WTC11 (cell line): ENCODE measurements around the gene NARS2. TPM values are rescaled to one million over a fixed set of nuclear protein-coding genes. Genes with fewer than 3 reads are reported as not detected.

Experiments
- ATAC-seq: fragments of 200-7000 bp; cut with Tn5 transposase; 2 replicates; pipeline ENCODE4 v1.10.0; 2021; ENCODE audit warnings: mild to moderate bottlenecking, moderate library complexity
- CTCF ChIA-PET: fragments of 300-600 bp; sonication (Branson Sonifier 250); formaldehyde crosslinking; loops from one replicate; lab custom pipeline; 2021; ENCODE audit warnings: antibody characterized with exemption; lab: Charles Lee
- POLR2A ChIA-PET: fragments of 350-600 bp; sonication (Branson Sonifier 250); formaldehyde crosslinking; loops from one replicate; lab custom pipeline; 2021; ENCODE audit warnings: antibody characterized with exemption; lab: Charles Lee
- DNase-seq: peaks from one replicate; pipeline ENCODE4 v3.0.0; 2021; ENCODE audit warnings: low spot score
- H3K27ac Mint-ChIP-seq: 2 replicates; pipeline ENCODE4 v1.8.0; 2021; ENCODE audit warnings: mixed read lengths
- H3K27me3 Mint-ChIP-seq: 2 replicates; pipeline ENCODE4 v1.8.0; 2021; ENCODE audit warnings: low read depth, mild to moderate bottlenecking, moderate library complexity, mixed read lengths
- H3K36me3 Mint-ChIP-seq: 2 replicates; pipeline ENCODE4 v1.8.0; 2021; ENCODE audit warnings: mixed read lengths
- H3K4me1 Mint-ChIP-seq: 2 replicates; pipeline ENCODE4 v1.8.0; 2022; ENCODE audit warnings: mixed read lengths
- H3K4me3 Mint-ChIP-seq: 2 replicates; pipeline ENCODE4 v1.8.0; 2021; ENCODE audit warnings: mild to moderate bottlenecking, moderate library complexity, mixed read lengths
- H3K9me3 Mint-ChIP-seq: 2 replicates; pipeline ENCODE4 v1.8.0; 2021; ENCODE audit warnings: mixed read lengths
- AR ChIP-seq: fragments of 250-450 bp; sonication (Bioruptor Pico); IDR thresholded peaks from 2 replicates; pipeline ENCODE4 v1.9.0; 2021; ENCODE audit warnings: mild to moderate bottlenecking
- ATF2 ChIP-seq: sonication (generic); formaldehyde crosslinking; IDR thresholded peaks from 2 replicates; pipeline ENCODE4 v1.8.1; 2022; ENCODE audit warnings: low read depth, missing genetic modification reagents, borderline replicate concordance
- CBFB ChIP-seq: sonication (generic); formaldehyde crosslinking; IDR thresholded peaks from 2 replicates; pipeline ENCODE4 v1.8.1; 2022; ENCODE audit warnings: mild to moderate bottlenecking, low read depth, missing genetic modification reagents
- E2F5 ChIP-seq: sonication (generic); formaldehyde crosslinking; IDR thresholded peaks from 2 replicates; pipeline ENCODE4 v1.8.1; 2022; ENCODE audit warnings: mild to moderate bottlenecking, moderate library complexity, missing genetic modification reagents
- EMX1 ChIP-seq: fragments of 250-450 bp; sonication (Bioruptor Pico); IDR thresholded peaks from 2 replicates; pipeline ENCODE4 v1.8.0; 2021; ENCODE audit warnings: mild to moderate bottlenecking
- ETV6 ChIP-seq: sonication (generic); formaldehyde crosslinking; IDR thresholded peaks from 2 replicates; pipeline ENCODE4 v1.8.1; 2022; ENCODE audit warnings: mild to moderate bottlenecking, missing genetic modification reagents
- FOXJ3 ChIP-seq: sonication (generic); formaldehyde crosslinking; IDR thresholded peaks from 2 replicates; pipeline ENCODE4 v1.9.0; 2021; ENCODE audit warnings: missing genetic modification reagents, mild to moderate bottlenecking, borderline replicate concordance
- GTF2I ChIP-seq: fragments of 250-450 bp; sonication (Bioruptor Pico); conservative IDR thresholded peaks from 2 replicates; pipeline ENCODE4 v1.4.0; 2021; ENCODE audit warnings: mild to moderate bottlenecking
- KAT7 ChIP-seq: sonication (generic); formaldehyde crosslinking; IDR thresholded peaks from 2 replicates; pipeline ENCODE4 v1.8.1; 2023; ENCODE audit warnings: missing genetic modification reagents, mild to moderate bottlenecking, borderline replicate concordance
- PREB ChIP-seq: sonication (generic); formaldehyde crosslinking; IDR thresholded peaks from 2 replicates; pipeline ENCODE4 v1.8.1; 2022; ENCODE audit warnings: mild to moderate bottlenecking, missing genetic modification reagents, moderate library complexity, borderline replicate concordance
- RELA ChIP-seq: sonication (generic); formaldehyde crosslinking; IDR thresholded peaks from 2 replicates; pipeline ENCODE4 v1.8.1; 2022; ENCODE audit warnings: missing genetic modification reagents, mild to moderate bottlenecking, borderline replicate concordance
- ZNF317 ChIP-seq: sonication (generic); formaldehyde crosslinking; IDR thresholded peaks from 2 replicates; pipeline ENCODE4 v1.8.1; 2023; ENCODE audit warnings: low read depth, mild to moderate bottlenecking, moderate library complexity, missing genetic modification reagents, borderline replicate concordance
- ZNF396 ChIP-seq: fragments of 250-450 bp; sonication (Bioruptor Pico); IDR thresholded peaks from 2 replicates; pipeline ENCODE4 v1.8.0; 2021; ENCODE audit warnings: mild to moderate bottlenecking, moderate library complexity, borderline replicate concordance
- ZNF423 ChIP-seq: fragments of 250-450 bp; sonication (Bioruptor Pico); IDR thresholded peaks from 2 replicates; pipeline ENCODE4 v2.1.2; 2022; ENCODE audit warnings: mild to moderate bottlenecking, moderate library complexity
- ZNF532 ChIP-seq: fragments of 250-450 bp; sonication (Bioruptor Pico); IDR thresholded peaks from 2 replicates; pipeline ENCODE4 v1.9.0; 2021; ENCODE audit warnings: mild to moderate bottlenecking, borderline replicate concordance
- ZSCAN18 ChIP-seq: fragments of 250-450 bp; sonication (Bioruptor Pico); IDR thresholded peaks from 2 replicates; pipeline ENCODE4 v2.1.2; 2022; ENCODE audit warnings: mild to moderate bottlenecking, moderate library complexity
- total RNA-seq: library from RNA; stranded (reverse); gene quantifications from 3 replicates; pipeline ENCODE4 v1.2.3, GENCODE V29; 2021

The NARS2 gene
- total RNA-seq, 1 experiment from 2014 or later, result 36.4 TPM

GRCh38 chr11:78532991-78533390, 41.7 kb downstream of the NARS2 start:
- CTCF ChIA-PET, result no interaction called here
- ATAC-seq (no peak), DNase-seq (no peak)
- H3K27me3 Mint-ChIP-seq, result no peaks in the 10 kb centered on the region
- H3K36me3 Mint-ChIP-seq, result peaks cover 4% of the 10 kb centered on the region; the same call in 1 of the 2 replicates
- H3K27ac Mint-ChIP-seq, result 0 out of 2 replicates have a peak overlapping the region, but pooled peaks have one; percentile 53
- TF ChIP-seq E2F5 (CRISPR knock-in tag) (no peak), RELA (no peak), ATF2 (CRISPR knock-in tag) (no peak), EMX1 (CRISPR knock-in tag) (no peak), CBFB (CRISPR knock-in tag) (no peak), ZNF532 (no peak), FOXJ3 (CRISPR knock-in tag) (no peak), AR (CRISPR knock-in tag) (no peak), ZSCAN18 (no peak), GTF2I (no peak), ZNF317 (CRISPR knock-in tag) (no peak), ZNF423 (CRISPR knock-in tag) (no peak), ETV6 (CRISPR knock-in tag) (no peak), PREB (CRISPR knock-in tag) (no peak), KAT7 (CRISPR knock-in tag) (no peak), ZNF396 (CRISPR knock-in tag) (no peak)
- POLR2A ChIA-PET, result no interaction called here
- H3K4me1 Mint-ChIP-seq, result peaks cover 2% of the 10 kb centered on the region; the same call in 1 of the 2 replicates
- no peaks in the 10 kb centered on the region for H3K9me3 Mint-ChIP-seq
- no peak overlapping the region for H3K4me3 Mint-ChIP-seq
